Measurements from ENCODE around the gene MORN5. TPM values are rescaled to one million over a fixed set of nuclear protein-coding genes. Genes with fewer than 3 reads are reported as not detected.

Gene MORN5
- total RNA-seq, 1 donor from 2014 or later: not detected

GRCh38 chr9:122131401-122132001 lies 28.2 kb upstream of the MORN5 start:
- TF ChIP-seq CTCF (IDR thresholded peaks at IDR 0.05): no peak
- ATAC-seq (ENCODE audit: low read depth) (no peak), DNase-seq (no peak)
- intact Hi-C loops (cut with micrococcal nuclease): no loop called here
- Mint-ChIP-seq H3K4me3 (no peak overlapping the region), H3K36me3 (ENCODE audit: low read depth) (no peaks in the 10 kb centered on the region), H3K4me1 (peaks cover 3% of the 10 kb centered on the region), H3K27ac (no peak overlapping the region), H3K27me3 (peaks cover 26% of the 10 kb centered on the region), H3K9me3 (no peaks in the 10 kb centered on the region)
- POLR2A ChIA-PET: no interaction called here
- CTCF ChIA-PET: interaction anchor here (2.1 kb wide), 1 partner anchor 9 kb away, joined by 5 read pairs; no protein-coding TSS in a partner anchor

GRCh38 chr9:122132539-122132938 lies 27.2 kb upstream of the MORN5 start:
- TF ChIP-seq CTCF (IDR thresholded peaks at IDR 0.05): no peak
- H3K36me3 Mint-ChIP-seq (ENCODE audit: low read depth): no peaks in the 10 kb centered on the region
- ChIA-PET CTCF (interaction anchor here (2.1 kb wide), 1 partner anchor 10 kb away, joined by 5 read pairs; no protein-coding TSS in a partner anchor), POLR2A (no interaction called here)
- intact Hi-C loops (cut with micrococcal nuclease): no loop called here
- no peak for DNase-seq
- no peak overlapping the region for H3K27ac Mint-ChIP-seq
- H3K4me3 Mint-ChIP-seq: no peak overlapping the region
- ATAC-seq (ENCODE audit: low read depth): no peak
- peaks cover 18% of the 10 kb centered on the region for H3K27me3 Mint-ChIP-seq
- no peaks in the 10 kb centered on the region for H3K4me1 Mint-ChIP-seq
- H3K9me3 Mint-ChIP-seq: no peaks in the 10 kb centered on the region

GRCh38 chr9:122133263-122133983 lies 26.3 kb upstream of the MORN5 start:
- DNase-seq: no peak
- ChIA-PET POLR2A (no interaction called here), CTCF (interaction anchor here (1.2 to 2.1 kb wide), 3 partner anchors 8 to 36 kb away, joined by 3 to 6 read pairs (median 5); no protein-coding TSS in a partner anchor)
- Mint-ChIP-seq H3K27me3 (peaks cover 14% of the 10 kb centered on the region), H3K4me3 (no peak overlapping the region), H3K27ac (no peak overlapping the region), H3K4me1 (no peaks in the 10 kb centered on the region), H3K36me3 (ENCODE audit: low read depth) (no peaks in the 10 kb centered on the region), H3K9me3 (no peaks in the 10 kb centered on the region)
- TF ChIP-seq CTCF (IDR thresholded peaks at IDR 0.05): no peak
- intact Hi-C loops (cut with micrococcal nuclease): no loop called here
- no peak for ATAC-seq (ENCODE audit: low read depth)

GRCh38 chr9:122133984-122134535 lies 25.6 kb upstream of the MORN5 start:
- intact Hi-C loops (cut with micrococcal nuclease): no loop called here
- no peaks in the 10 kb centered on the region for H3K4me1 Mint-ChIP-seq
- no peak for ATAC-seq (ENCODE audit: low read depth)
- H3K27me3 Mint-ChIP-seq: peaks cover 14% of the 10 kb centered on the region
- TF ChIP-seq CTCF (IDR thresholded peaks at IDR 0.05): no peak
- H3K9me3 Mint-ChIP-seq: no peaks in the 10 kb centered on the region
- H3K27ac Mint-ChIP-seq: no peak overlapping the region
- ChIA-PET CTCF (interaction anchor here (1.2 to 1.4 kb wide), 2 partner anchors 9 to 36 kb away, joined by 3 to 6 read pairs; no protein-coding TSS in a partner anchor), POLR2A (no interaction called here)
- no peak overlapping the region for H3K4me3 Mint-ChIP-seq
- no peaks in the 10 kb centered on the region for H3K36me3 Mint-ChIP-seq (ENCODE audit: low read depth)
- DNase-seq: no peak

Measured in activated B cell treated with CpG ODN at 0.5 μM for 24 hours (primary cell).